Tibial nerve (tissue), 4 donors: ENCODE results near the gene RPS6KA3. TPM values are rescaled to one million over a fixed set of nuclear protein-coding genes. Genes with fewer than 3 reads are reported as not detected.

Experiments used
- DNase-seq, 2 donors: peaks; one replicate each; pipeline ENCODE4 v3.0.0-alpha.2; 2019; ENCODE audit warnings: low spot score in 2 of 2
- H3K27ac ChIP-seq, 4 donors: fragments of 200-600 bp; sonication (generic) in 3 of 4; one replicate each; pipeline ENCODE4 v1.5.1; 2017 to 2019; ENCODE audit warnings: mild to moderate bottlenecking in 1 of 4
- H3K27me3 ChIP-seq, 2 donors: fragments of 200-600 bp; sonication (generic) in 1 of 2; one replicate each; pipeline versions ENCODE4 v1.5.1 to v1.6.0; 2017 to 2019
- H3K36me3 ChIP-seq, 3 donors: fragments of 200-600 bp; sonication (generic); one replicate each; pipeline ENCODE4 v1.5.1; 2018 to 2019
- H3K4me1 ChIP-seq, 4 donors: fragments of 200-600 bp; sonication (generic) in 3 of 4; one replicate each; pipeline ENCODE4 v1.5.1; 2017 to 2019
- H3K4me3 ChIP-seq, 4 donors: fragments of 200-600 bp; sonication (generic) in 3 of 4; one replicate each; pipeline ENCODE4 v1.5.1; 2017 to 2019; ENCODE audit warnings: mild to moderate bottlenecking in 1 of 4, moderate library complexity in 1 of 4
- H3K9me3 ChIP-seq, 4 donors: fragments of 200-600 bp; sonication (generic) in 3 of 4; one replicate each; pipeline ENCODE4 v1.5.1; 2017 to 2019
- EP300 ChIP-seq, 2 donors: sonication (generic); formaldehyde crosslinking; IDR thresholded peaks; one replicate each; pipeline ENCODE4 v1.6.1; 2017; ENCODE audit warnings: antibody characterized with exemption in 2 of 2, mild to moderate bottlenecking in 1 of 2
- POLR2A ChIP-seq, 2 donors: fragments of 450-650 bp; IDR thresholded peaks; one replicate each; pipeline ENCODE4 v1.6.1; 2017; ENCODE audit warnings: antibody characterized with exemption in 2 of 2, mild to moderate bottlenecking in 2 of 2, moderate library complexity in 2 of 2
- WGBS, 2 donors: methylation state at CpG; one replicate each; pipeline ENCODE4 v1.1.5; 2018; 5-methylcytosine and 5-hydroxymethylcytosine counted together
- small RNA-seq: library from RNA; depleted of rRNA; stranded (forward); fragments of <200 nt; gene quantifications from one replicate; pipeline ENCODE3, GENCODE V24; 2016
- total RNA-seq, 4 donors: library from RNA; depleted of rRNA; stranded (reverse); fragments of >200 nt; gene quantifications; one replicate each; pipeline ENCODE4 v1.1.0, GENCODE V29; 2016
- TF ChIP-seq, protein P1 (sequence below), 5 experiments: fragments of 200-600 bp in 3 of 5; fragments of 450-650 bp in 2 of 5; sonication (generic) in 3 of 5; IDR thresholded peaks; one replicate each; pipeline ENCODE4 v1.5.1; 2016 to 2019; ENCODE audit warnings: antibody characterized with exemption in 5 of 5, mild to moderate bottlenecking in 3 of 5, moderate library complexity in 2 of 5

Gene RPS6KA3
- total RNA-seq, 4 donors from 2014 or later = 22.0 to 33.9 (median 32.6) TPM

DNA sequence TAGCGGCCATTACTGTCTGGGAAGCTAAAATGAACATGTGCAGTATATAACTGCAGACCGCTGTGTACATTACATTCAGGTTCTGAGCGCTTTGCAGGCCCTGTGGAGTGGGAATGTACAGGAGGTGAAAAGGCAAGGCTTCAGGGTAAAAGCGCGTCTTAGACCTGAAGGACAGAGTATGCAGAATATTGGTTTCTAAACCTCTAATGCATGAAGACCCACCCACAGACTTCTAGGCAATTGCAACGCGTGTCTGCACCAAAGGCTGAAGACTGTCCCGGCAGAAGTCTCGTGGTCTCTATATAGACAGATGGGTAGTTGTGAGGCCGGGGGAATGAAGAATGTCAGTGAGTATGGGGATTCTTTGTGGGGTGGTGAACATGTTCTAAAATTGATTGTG, 155.4 kb downstream of the RPS6KA3 start:
- Histone ChIP-seq H3K4me1 (peaks cover 0 to 4% (median 0%) of the 10 kb centered on the region in 4 donors), H3K27me3 (peaks cover 0 to 16% of the 10 kb centered on the region in 2 donors), H3K36me3 (no peaks in the 10 kb centered on the region), H3K4me3 (no peak overlapping the region), H3K27ac (no peak overlapping the region), H3K9me3 (no peaks in the 10 kb centered on the region)
- no peak for DNase-seq
- TF ChIP-seq, protein P1, sequence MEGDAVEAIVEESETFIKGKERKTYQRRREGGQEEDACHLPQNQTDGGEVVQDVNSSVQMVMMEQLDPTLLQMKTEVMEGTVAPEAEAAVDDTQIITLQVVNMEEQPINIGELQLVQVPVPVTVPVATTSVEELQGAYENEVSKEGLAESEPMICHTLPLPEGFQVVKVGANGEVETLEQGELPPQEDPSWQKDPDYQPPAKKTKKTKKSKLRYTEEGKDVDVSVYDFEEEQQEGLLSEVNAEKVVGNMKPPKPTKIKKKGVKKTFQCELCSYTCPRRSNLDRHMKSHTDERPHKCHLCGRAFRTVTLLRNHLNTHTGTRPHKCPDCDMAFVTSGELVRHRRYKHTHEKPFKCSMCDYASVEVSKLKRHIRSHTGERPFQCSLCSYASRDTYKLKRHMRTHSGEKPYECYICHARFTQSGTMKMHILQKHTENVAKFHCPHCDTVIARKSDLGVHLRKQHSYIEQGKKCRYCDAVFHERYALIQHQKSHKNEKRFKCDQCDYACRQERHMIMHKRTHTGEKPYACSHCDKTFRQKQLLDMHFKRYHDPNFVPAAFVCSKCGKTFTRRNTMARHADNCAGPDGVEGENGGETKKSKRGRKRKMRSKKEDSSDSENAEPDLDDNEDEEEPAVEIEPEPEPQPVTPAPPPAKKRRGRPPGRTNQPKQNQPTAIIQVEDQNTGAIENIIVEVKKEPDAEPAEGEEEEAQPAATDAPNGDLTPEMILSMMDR (IDR thresholded peaks at IDR 0.05) = no peak
- TF ChIP-seq POLR2A (IDR thresholded peaks at IDR 0.05) (no peak), EP300 (IDR thresholded peaks at IDR 0.05) (no peak)
- WGBS, 2 donors = 87 to 90% methylated on average over 8 to 10 of the region's 10 CpGs

DNA sequence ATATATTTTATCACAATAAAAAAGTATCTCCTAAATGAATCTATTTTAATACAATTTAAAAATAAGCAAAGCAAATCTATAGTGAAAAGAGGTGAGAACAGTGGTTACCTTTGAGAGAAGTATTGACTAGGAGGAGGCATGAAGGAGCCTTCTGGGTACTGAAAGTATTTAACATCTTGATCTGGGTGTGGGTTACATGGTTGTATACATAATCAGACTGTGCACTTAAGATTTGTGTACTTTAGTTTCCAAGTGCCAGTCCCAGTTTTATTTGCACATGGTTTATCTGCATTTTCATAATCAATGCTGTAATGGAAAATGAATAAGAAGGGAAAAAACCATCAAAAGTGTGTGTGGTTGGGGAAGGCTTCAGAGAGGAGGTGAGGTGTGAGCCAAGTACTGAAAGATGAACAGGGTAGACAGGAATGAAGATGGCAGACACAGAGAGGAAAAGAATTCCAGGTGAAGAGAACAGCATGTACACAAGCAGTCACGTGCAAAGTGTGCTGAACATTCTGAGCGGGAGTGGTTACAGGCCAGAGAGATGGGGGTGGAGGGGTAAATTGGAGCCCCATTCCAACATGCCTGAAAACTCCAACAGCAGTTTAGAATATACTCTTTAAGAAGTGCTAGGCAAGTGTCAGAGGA, 164.7 kb downstream of the RPS6KA3 start:
- Histone ChIP-seq H3K4me3 (no peak overlapping the region), H3K27me3 (no peaks in the 10 kb centered on the region), H3K36me3 (no peaks in the 10 kb centered on the region), H3K4me1 (no peaks in the 10 kb centered on the region), H3K27ac (no peak overlapping the region), H3K9me3 (no peaks in the 10 kb centered on the region)
- DNase-seq = no peak
- TF ChIP-seq POLR2A (IDR thresholded peaks at IDR 0.05) (no peak), EP300 (IDR thresholded peaks at IDR 0.05) (no peak)
- TF ChIP-seq, protein P1 (IDR thresholded peaks at IDR 0.05) = no peak
- WGBS, 2 donors = 90 to 96% methylated on average over 2 of the region's 2 CpGs

Small RNAs within 50 kb of the gene (small RNA-seq; reads per million reads assigned to genes)
- 34.4 reads per million, percentile 94 among the genes with 10 or more reads in this experiment for gene RF00493
- not detected for gene RF00494

Other genes with a start within 250 kb of the RPS6KA3 start
- 1 to 10 TPM in 1 of 4 donors, under 1 TPM in 1, not detected in 2; 0.60 to 1.5 TPM for gene MAP7D2, start 150.0 kb downstream of the RPS6KA3 start, total RNA-seq
- gene EIF1AX, start 125.1 kb downstream of the RPS6KA3 start, total RNA-seq = 10 to 100 TPM; 26.3 to 74.1 (median 53.8) TPM